Sigmoid colon (tissue), 3 donors: ENCODE measurements around the gene PPM1B.

Experiments used
- POLR2A ChIP-seq, 2 donors: fragments of 450-650 bp; IDR thresholded peaks; one replicate each; pipeline ENCODE4 v1.6.1; 2016; ENCODE audit warnings: antibody characterized with exemption in 2 of 2, mild to moderate bottlenecking in 2 of 2, moderate library complexity in 2 of 2
- TF ChIP-seq, protein P1 (sequence below), 4 experiments: fragments of 450-650 bp in 3 of 4; fragments of 200-600 bp in 1 of 4; IDR thresholded peaks; one replicate each; pipeline ENCODE4 v1.5.1; 2016 to 2019; ENCODE audit warnings: antibody characterized with exemption in 4 of 4, mild to moderate bottlenecking in 3 of 4, moderate library complexity in 2 of 4

GRCh38 chr2:44212302-44212701, 43.6 kb downstream of the PPM1B start:
- TF ChIP-seq, protein P1, sequence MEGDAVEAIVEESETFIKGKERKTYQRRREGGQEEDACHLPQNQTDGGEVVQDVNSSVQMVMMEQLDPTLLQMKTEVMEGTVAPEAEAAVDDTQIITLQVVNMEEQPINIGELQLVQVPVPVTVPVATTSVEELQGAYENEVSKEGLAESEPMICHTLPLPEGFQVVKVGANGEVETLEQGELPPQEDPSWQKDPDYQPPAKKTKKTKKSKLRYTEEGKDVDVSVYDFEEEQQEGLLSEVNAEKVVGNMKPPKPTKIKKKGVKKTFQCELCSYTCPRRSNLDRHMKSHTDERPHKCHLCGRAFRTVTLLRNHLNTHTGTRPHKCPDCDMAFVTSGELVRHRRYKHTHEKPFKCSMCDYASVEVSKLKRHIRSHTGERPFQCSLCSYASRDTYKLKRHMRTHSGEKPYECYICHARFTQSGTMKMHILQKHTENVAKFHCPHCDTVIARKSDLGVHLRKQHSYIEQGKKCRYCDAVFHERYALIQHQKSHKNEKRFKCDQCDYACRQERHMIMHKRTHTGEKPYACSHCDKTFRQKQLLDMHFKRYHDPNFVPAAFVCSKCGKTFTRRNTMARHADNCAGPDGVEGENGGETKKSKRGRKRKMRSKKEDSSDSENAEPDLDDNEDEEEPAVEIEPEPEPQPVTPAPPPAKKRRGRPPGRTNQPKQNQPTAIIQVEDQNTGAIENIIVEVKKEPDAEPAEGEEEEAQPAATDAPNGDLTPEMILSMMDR (IDR thresholded peaks at IDR 0.05), result no peak
- TF ChIP-seq POLR2A (IDR thresholded peaks at IDR 0.05), result no peak
